Stimulated activated CD4-positive, alpha-beta T cell treated with anti-CD3 and anti-CD28 coated beads, Interleukin-1b, Interleukin-23, amount 100 ng/mL, for 24 hours (primary cell): ENCODE data around the gene CALHM1.

Experiments used
- DNase-seq, 4 experiments: peaks; one replicate each; pipeline ENCODE4 v3.0.0-alpha.2; 2020; ENCODE audit warnings: low read depth in 4 of 4, low spot score in 1 of 4

The CALHM1 gene

GRCh38 chr10:103456074-103456660 is 2.5 kb downstream of the CALHM1 start:
- DNase-seq = no peak

- DNase-seq = no peak
Measured at GRCh38 chr10:103455235-103455634, 3.5 kb downstream of the CALHM1 start.

GRCh38 chr10:103454026-103454425 is 4.7 kb downstream of the CALHM1 start:
- no peak for DNase-seq

GRCh38 chr10:103452506-103453230 is 6.0 kb downstream of the CALHM1 start:
- DNase-seq = no peak

- peak; percentile 24 to 61 (median 41) for DNase-seq
Measured at GRCh38 chr10:103451831-103452505, 6.7 kb downstream of the CALHM1 start, which contains the start of gene CALHM2. CALHM2 (minus strand) TSS chr10:103452370; CDS start chr10:103449941, 2,429 bp downstream.

- peak in 1 of 4 experiments; percentile 36 for DNase-seq
Measured at GRCh38 chr10:103451091-103451813, 7.4 kb downstream of the CALHM1 start.

GRCh38 chr10:103450201-103450695 is 8.5 kb downstream of the CALHM1 start:
- no peak for DNase-seq

DNA sequence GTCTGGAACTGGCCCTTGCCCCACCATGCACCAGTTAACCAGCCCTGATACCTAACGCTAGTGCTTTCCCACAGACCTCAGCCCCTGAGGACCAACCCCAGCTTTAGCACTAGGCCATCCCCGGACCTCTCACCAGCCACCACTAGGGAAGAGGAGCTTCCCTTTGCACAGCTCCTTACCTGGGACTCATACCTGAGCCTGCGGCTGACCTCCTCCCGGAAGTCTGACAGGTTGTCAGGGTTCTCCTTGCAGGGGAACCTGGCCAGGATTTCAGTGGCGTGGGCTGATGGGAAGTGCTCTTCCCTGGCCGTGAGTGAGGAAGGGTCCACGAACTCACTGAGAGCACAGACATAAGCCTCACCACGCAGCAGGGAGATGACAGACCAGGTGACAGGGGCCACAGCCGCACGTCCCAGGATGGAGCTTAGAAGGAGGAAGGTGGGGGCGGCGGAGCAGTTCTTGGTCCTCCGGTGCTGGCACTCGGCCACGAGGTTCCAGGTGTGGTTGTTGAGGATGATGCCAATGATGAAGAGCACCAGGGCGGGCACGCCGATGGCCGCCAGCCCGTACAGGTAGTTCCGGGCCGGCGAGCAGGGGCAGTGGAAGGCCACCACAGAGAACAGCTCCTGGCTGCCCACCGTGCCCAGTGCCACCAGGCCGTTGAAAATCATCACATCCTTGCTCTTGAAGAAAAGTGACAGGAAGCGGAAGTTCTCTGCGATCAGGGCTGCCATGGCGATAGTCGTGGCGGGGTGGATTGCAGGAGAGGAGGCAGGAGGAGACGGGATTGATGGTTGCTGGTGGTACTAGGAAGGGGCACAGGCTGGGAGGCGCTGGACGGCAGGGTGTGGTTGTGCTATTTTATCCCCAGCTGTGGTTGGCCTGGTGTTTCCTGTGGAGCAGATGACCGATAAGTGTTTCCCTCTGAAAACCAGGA is 9.2 kb downstream of the CALHM1 start:
- no peak for DNase-seq

GRCh38 chr10:103448746-103449145 is 10.0 kb downstream of the CALHM1 start:
- DNase-seq = no peak

DNA sequence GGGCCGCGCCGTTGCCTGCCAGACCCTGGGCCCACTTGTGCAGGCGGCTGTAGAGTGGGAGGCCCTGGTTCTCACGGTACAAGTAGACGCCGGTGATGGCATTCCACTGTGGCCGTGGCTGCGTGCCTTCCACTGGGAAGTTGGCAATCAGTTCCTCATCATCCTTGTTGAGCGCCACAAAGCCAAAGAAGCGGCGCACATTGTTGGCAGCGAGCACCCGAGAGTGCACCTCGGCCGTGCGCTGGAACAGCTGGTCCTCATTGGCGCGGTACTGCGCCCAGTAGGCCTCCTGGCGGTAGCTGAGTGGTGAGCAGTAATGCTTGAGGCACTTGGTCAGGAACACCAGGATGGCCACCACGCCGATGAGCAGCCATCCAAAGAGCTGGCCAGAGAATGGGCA is 11.5 kb downstream of the CALHM1 start:
- DNase-seq = no peak

- DNase-seq = no peak
Measured at GRCh38 chr10:103445767-103446567, 12.7 kb downstream of the CALHM1 start.

- DNase-seq = no peak
Measured at GRCh38 chr10:103445366-103445765, 13.3 kb downstream of the CALHM1 start.

- DNase-seq = no peak
Measured at GRCh38 chr10:103444478-103444877, 14.2 kb downstream of the CALHM1 start.

DNA sequence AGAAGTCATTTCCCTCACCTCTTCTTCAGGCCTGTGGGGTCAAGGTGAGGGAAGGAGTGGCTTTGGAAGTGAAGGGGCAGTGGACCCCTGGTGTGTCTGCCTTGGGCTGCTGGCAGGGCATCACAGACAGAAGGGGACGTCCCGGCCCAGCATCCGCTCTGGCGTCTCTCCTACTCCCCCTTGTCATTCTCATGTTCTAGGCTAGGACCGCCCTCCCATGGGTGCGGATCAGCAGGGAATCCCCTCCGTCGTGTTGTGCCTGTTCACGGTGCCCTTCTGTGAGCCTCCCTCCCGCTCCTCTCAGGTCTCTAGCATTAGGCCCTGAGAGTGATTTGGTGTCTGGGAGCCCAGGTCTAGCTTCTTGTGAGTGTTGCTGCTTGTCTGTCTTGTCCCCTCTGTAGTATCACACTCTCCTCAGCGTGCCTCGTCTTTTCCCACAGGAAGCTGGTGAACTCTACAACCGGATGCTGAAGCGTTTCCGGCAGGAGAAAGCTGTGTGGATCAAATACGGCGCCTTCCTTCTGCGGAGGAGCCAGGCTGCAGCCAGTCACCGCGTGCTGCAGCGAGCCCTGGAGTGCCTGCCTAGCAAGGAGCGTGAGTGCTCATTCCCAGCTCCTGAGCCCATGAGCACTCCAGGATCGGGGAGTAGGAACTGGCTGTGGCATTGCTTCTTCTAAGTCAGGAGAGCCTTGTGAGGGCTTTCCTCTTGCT is 15.1 kb downstream of the CALHM1 start:
- DNase-seq = no peak

DNA sequence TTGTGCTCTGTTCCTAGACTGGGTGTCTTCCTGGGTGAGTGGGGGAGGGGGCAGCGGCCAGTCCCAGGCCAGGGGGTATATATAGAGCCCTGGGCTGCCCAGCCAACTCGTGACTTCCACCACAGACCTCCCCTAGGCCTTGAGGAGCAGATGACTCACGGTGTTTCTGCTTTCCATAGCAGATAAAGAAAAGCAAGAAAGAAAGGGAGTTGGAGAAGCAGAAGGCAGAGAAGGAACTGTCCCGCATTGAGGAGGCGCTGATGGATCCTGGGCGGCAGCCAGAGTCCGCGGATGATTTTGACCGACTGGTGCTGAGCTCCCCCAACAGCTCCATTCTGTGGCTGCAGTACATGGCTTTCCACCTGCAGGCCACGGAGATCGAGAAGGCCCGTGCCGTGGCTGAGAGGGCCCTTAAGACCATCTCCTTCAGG is 16.7 kb downstream of the CALHM1 start:
- no peak for DNase-seq

- DNase-seq = no peak
Measured at GRCh38 chr10:103441611-103442010, 17.1 kb downstream of the CALHM1 start.

DNA sequence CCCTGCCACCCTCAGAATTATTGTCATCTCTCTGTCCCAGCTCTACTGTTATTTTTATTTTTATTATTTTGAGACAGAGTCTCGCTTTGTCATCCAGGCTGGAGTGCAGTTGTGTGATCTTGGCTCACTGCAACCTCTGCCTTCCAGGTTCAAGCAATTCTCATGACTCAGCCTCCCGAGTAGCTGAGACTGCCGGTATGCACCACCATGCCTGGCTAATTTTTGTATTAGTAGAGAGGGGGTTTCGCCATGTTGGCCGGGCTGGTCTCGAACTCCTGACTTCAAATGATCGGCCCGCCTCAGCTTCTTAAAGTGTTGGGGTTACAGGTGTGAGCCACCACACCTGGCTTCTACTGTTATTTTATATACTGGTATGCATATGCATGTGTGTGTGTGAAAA is 17.5 kb downstream of the CALHM1 start:
- DNase-seq = no peak

- DNase-seq = no peak
Measured at GRCh38 chr10:103440416-103440815, 18.3 kb downstream of the CALHM1 start.

- DNase-seq = no peak
Measured at GRCh38 chr10:103439776-103440175, 18.9 kb downstream of the CALHM1 start.
